ENCODE results near the gene SLC25A30. TPM values are rescaled to one million over a fixed set of nuclear protein-coding genes. Genes with fewer than 3 reads are reported as not detected.
"Not testable (repeated sequence)": the region's sequence is repeated elsewhere in the genome, so short reads cannot be mapped to it uniquely, and the experiment has no call there.

Gene SLC25A30
- total RNA-seq, 2 donors from 2014 or later = 9.9 to 12.4 TPM

DNA sequence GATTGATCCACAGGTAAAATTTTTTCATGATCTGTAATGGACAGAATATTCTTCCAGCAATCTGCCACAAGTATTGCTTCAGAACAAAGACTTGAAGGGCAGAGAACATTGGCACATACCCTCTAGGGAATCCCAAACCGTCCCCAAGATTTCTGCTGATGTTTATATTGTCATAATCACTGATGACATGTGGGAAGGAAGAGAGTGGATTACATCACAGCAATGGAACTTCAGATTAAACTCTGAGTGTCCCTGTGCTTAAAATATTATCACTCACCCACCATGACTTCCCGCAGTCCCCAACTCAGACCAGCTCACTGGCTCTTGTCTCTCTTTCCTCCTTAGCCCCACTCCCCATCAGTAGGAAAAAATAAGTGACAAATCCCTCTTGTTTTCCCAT, 68.7 kb downstream of the SLC25A30 start:
- H3K27ac ChIP-seq (ENCODE audit: low read depth, low read length) = no peak overlapping the region

DNA sequence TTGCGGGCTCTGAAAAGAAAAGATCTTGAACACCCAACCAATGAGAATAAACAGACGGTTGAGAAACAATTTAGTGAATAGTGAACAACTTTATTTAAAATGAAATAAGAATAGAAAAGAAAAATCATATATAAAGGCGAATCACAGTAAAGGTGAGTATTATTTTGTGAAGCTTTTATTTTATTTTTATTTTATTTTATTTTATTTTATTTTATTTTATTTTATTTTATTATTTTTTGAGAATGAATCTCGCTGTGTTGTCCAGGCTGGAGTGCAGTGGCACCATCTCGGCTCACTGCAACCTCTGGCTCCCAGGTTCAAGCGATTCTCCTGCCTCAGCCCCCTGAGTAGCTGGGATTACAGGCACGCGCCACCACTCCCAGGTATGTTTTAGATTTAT, 74.1 kb downstream of the SLC25A30 start:
- not testable (repeated sequence) for H3K27me3 Mint-ChIP-seq (ENCODE audit: insufficient read depth); H3K27ac Mint-ChIP-seq; H3K27me3 ChIP-seq (ENCODE audit: control insufficient read depth, insufficient read depth, low read length, poor library complexity, severe bottlenecking); DNase-seq; H3K4me3 ChIP-seq (ENCODE audit: low read length); H3K4me3 Mint-ChIP-seq; H3K4me1 ChIP-seq (ENCODE audit: control insufficient read depth, insufficient read depth, low read length); H3K9me3 ChIP-seq (ENCODE audit: control insufficient read depth, low read length); H3K9me3 Mint-ChIP-seq; H3K27ac ChIP-seq (ENCODE audit: low read depth, low read length); H3K9ac ChIP-seq (ENCODE audit: extremely low read depth, low read length, poor library complexity, severe bottlenecking)
- Mint-ChIP-seq H3K4me1 (peaks cover 14% of the 10 kb centered on the region), H3K36me3 (ENCODE audit: low read depth) (peaks cover 48% of the 10 kb centered on the region)
- peaks cover 38% of the 10 kb centered on the region for H3K36me3 ChIP-seq (ENCODE audit: control insufficient read depth, insufficient read depth, low read length)
- WGBS, 2 experiments (ENCODE audit: insufficient coverage in 1 of 2, insufficient read length in 1 of 2) = 97% methylated on average over 4 of the region's 8 CpGs; no CpG with 5 or more reads in 1 of the 2 experiments

More for the DNA sequence above, 68.7 kb downstream of the SLC25A30 start:
- TF ChIP-seq, protein P1, sequence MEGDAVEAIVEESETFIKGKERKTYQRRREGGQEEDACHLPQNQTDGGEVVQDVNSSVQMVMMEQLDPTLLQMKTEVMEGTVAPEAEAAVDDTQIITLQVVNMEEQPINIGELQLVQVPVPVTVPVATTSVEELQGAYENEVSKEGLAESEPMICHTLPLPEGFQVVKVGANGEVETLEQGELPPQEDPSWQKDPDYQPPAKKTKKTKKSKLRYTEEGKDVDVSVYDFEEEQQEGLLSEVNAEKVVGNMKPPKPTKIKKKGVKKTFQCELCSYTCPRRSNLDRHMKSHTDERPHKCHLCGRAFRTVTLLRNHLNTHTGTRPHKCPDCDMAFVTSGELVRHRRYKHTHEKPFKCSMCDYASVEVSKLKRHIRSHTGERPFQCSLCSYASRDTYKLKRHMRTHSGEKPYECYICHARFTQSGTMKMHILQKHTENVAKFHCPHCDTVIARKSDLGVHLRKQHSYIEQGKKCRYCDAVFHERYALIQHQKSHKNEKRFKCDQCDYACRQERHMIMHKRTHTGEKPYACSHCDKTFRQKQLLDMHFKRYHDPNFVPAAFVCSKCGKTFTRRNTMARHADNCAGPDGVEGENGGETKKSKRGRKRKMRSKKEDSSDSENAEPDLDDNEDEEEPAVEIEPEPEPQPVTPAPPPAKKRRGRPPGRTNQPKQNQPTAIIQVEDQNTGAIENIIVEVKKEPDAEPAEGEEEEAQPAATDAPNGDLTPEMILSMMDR (conservative IDR thresholded peaks at IDR 0.05) = no peak
- WGBS, 2 experiments (ENCODE audit: insufficient coverage in 1 of 2, insufficient read length in 1 of 2) = 95 to 100% methylated on average over 1 to 2 of the region's 2 CpGs
- Histone ChIP-seq H3K27me3 (ENCODE audit: control insufficient read depth, insufficient read depth, low read length, poor library complexity, severe bottlenecking) (peaks cover 6% of the 10 kb centered on the region), H3K36me3 (ENCODE audit: control insufficient read depth, insufficient read depth, low read length) (peaks cover 62% of the 10 kb centered on the region), H3K4me1 (ENCODE audit: control insufficient read depth, insufficient read depth, low read length) (no peaks in the 10 kb centered on the region), H3K9ac (ENCODE audit: extremely low read depth, low read length, poor library complexity, severe bottlenecking) (no peak overlapping the region), H3K9me3 (ENCODE audit: control insufficient read depth, low read length) (no peaks in the 10 kb centered on the region), H3K4me3 (ENCODE audit: low read length) (no peak overlapping the region)
- Mint-ChIP-seq H3K27me3 (ENCODE audit: insufficient read depth) (no peaks in the 10 kb centered on the region), H3K27ac (no peak overlapping the region), H3K4me1 (no peaks in the 10 kb centered on the region), H3K9me3 (no peaks in the 10 kb centered on the region), H3K36me3 (ENCODE audit: low read depth) (peaks cover 66% of the 10 kb centered on the region), H3K4me3 (no peak overlapping the region)
- DNase-seq = no peak

Other genes starting within 250 kb of the SLC25A30 start
- not detected for gene KCTD4, start 217.3 kb downstream of the SLC25A30 start, total RNA-seq
- gene TPT1, start 77.2 kb downstream of the SLC25A30 start, total RNA-seq = 1,000 to 10,000 TPM; 2,192 to 2,586 TPM
- gene COG3, start 46.6 kb upstream of the SLC25A30 start, total RNA-seq = 10 to 100 TPM; 21.8 to 23.8 TPM
- gene ERICH6B, start 197.4 kb upstream of the SLC25A30 start, total RNA-seq = not detected

All from endodermal cell (in vitro differentiated cells).